ENCODE results near the gene TPRN. TPM values are rescaled to one million over a fixed set of nuclear protein-coding genes. Genes with fewer than 3 reads are reported as not detected.

Gene TPRN
- total RNA-seq, 1 donor: 6.9 TPM

GRCh38 chr9:137201205-137201868 lies 796 bp upstream of the TPRN start:
- TF ChIP-seq, protein P1, sequence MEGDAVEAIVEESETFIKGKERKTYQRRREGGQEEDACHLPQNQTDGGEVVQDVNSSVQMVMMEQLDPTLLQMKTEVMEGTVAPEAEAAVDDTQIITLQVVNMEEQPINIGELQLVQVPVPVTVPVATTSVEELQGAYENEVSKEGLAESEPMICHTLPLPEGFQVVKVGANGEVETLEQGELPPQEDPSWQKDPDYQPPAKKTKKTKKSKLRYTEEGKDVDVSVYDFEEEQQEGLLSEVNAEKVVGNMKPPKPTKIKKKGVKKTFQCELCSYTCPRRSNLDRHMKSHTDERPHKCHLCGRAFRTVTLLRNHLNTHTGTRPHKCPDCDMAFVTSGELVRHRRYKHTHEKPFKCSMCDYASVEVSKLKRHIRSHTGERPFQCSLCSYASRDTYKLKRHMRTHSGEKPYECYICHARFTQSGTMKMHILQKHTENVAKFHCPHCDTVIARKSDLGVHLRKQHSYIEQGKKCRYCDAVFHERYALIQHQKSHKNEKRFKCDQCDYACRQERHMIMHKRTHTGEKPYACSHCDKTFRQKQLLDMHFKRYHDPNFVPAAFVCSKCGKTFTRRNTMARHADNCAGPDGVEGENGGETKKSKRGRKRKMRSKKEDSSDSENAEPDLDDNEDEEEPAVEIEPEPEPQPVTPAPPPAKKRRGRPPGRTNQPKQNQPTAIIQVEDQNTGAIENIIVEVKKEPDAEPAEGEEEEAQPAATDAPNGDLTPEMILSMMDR (IDR thresholded peaks at IDR 0.05; ENCODE audit: insufficient read depth, low read depth, low read length): no peak
- no peak for DNase-seq (ENCODE audit: low read depth)
- H3K4me3 ChIP-seq (ENCODE audit: low read depth, low read length): peak overlapping the region; percentile 76

DNA sequence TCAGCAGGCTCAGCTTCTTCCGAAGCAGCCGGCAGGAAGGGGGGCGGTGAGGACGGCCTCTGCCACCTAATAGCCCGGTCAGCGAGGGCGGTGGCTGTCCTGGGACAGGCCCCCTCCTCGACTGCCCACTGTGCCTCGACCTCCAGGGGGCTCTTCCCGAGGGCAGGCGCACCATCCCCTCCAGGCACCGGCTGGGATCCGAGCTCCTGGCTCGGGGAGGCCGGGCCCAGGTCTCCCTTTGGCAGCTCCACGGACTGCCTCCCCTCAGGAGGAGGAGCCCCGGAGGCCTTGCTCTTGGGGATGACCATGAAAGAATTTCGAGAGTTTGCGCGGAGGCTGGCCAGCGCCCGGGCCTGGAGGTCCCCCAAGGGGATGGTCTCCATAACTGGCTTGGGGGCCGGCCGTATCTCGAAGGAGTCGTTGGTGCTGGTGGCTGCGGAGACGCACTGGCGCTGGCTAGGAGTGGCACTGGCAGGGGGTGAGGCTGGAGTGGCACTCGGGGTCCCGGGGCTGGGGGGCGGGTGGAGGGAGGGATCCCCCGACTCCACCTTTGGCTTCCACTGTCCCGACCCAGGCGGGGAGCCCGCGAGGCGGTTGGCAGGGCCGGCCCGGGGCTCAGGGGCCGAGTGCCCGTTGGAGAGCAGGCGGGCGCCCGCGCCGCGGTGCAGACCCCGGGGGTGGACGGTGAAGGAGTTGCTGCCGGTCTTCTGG lies 975 bp downstream of the TPRN start:
- TF ChIP-seq, protein P1 (IDR thresholded peaks at IDR 0.05; ENCODE audit: insufficient read depth, low read depth, low read length): no peak
- peak; percentile 35 for DNase-seq (ENCODE audit: low read depth)
- peak overlapping the region; percentile 54 for H3K4me3 ChIP-seq (ENCODE audit: low read depth, low read length)

DNA sequence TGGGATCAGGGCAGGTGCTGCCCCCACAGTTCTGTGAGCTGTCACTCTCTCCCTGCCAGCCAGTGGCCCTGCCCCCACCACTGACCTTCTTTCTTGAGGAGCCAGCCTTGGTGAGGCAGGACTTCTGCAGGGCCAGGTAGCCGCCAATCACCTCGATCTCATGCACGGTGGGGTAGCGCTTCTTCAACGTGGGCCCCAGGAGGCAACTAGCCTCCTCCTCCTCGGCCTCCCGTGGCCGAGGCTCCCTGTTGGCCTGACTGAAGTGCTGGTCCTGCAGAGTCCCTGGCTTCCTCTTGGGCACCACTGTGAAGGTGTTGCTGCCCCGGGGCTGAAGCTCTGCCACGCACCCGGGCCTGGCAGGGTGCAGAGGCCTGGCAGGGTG lies 1.6 kb downstream of the TPRN start:
- TF ChIP-seq, protein P1 (IDR thresholded peaks at IDR 0.05; ENCODE audit: insufficient read depth, low read depth, low read length): no peak
- H3K4me3 ChIP-seq (ENCODE audit: low read depth, low read length): peak overlapping the region; percentile 54
- no peak for DNase-seq (ENCODE audit: low read depth)

GRCh38 chr9:137198051-137198901 lies 2.3 kb downstream of the TPRN start:
- no peak for DNase-seq (ENCODE audit: low read depth)
- TF ChIP-seq, protein P1 (IDR thresholded peaks at IDR 0.05; ENCODE audit: insufficient read depth, low read depth, low read length): no peak
- no peak overlapping the region for H3K4me3 ChIP-seq (ENCODE audit: low read depth, low read length)

DNA sequence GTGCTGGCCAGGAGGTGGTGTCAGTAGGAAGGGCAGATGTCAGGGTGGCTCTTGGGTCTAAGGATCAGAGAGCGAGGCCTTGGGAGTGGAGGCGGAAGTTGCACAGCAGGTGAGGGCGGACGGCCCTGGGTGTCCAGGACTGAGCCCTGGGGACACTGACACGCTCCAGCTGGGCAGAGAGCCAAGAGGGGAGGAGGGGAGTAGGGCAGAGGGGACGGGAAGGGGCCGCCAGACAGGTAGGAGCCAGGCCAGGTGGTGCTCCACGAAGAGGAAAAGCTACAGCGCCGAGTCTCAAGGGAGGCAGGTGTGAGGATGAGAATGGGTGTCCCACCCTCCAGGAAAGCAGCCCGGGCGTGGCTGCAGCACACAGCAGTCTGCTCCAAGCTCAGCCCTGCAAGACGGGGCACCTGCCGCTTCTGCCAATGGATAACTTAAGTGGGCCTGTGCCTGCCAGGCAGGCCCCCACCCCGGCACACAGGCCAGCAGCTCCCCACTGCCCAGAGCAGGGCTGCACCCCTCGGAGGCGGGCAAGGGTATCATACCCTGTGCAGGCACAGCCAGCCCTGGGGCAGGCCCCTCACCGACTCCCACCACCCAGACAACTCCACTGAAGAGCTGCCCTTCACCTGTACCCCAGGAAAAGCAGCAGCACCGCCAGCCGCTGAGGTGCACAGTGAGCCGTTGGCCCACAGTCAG lies 4.9 kb downstream of the TPRN start:
- no peak overlapping the region for H3K4me3 ChIP-seq (ENCODE audit: low read depth, low read length)
- TF ChIP-seq, protein P1 (IDR thresholded peaks at IDR 0.05; ENCODE audit: insufficient read depth, low read depth, low read length): no peak
- no peak for DNase-seq (ENCODE audit: low read depth)

GRCh38 chr9:137194909-137195308 lies 5.6 kb downstream of the TPRN start:
- TF ChIP-seq, protein P1 (IDR thresholded peaks at IDR 0.05; ENCODE audit: insufficient read depth, low read depth, low read length): no peak
- no peak for DNase-seq (ENCODE audit: low read depth)
- H3K4me3 ChIP-seq (ENCODE audit: low read depth, low read length): no peak overlapping the region

Data from fibroblast of villous mesenchyme (primary cell).